Heart left ventricle (tissue), 16 donors: ENCODE data around the gene KNDC1. TPM values are rescaled to one million over a fixed set of nuclear protein-coding genes. Genes with fewer than 3 reads are reported as not detected.

Experiments used
- ATAC-seq, 4 donors: fragments of 200-7000 bp; cut with Tn5 transposase; one replicate each; pipeline ENCODE4 v1.9.1; 2020 to 2022; ENCODE audit warnings: moderate library complexity in 4 of 4, mild to moderate bottlenecking in 3 of 4, moderate number of reproducible peaks in 1 of 4
- DNase-seq, 5 donors: peaks; one replicate each; pipeline ENCODE4 v3.0.0-alpha.2; 2020
- H3K27ac ChIP-seq, 12 donors: fragments of 200-600 bp; sonication (generic) in 4 of 12; one replicate each; pipeline versions ENCODE4 v1.5.0 to v1.8.0; 2016 to 2022; ENCODE audit warnings: mild to moderate bottlenecking in 2 of 12
- H3K27me3 ChIP-seq, 9 donors: fragments of 200-600 bp; sonication (generic) in 2 of 9; one replicate each; pipeline versions ENCODE4 v1.5.1 to v1.8.0; 2016 to 2022; ENCODE audit warnings: mild to moderate bottlenecking in 3 of 9
- H3K36me3 ChIP-seq, 9 donors: fragments of 200-600 bp; sonication (generic) in 2 of 9; one replicate each; pipeline versions ENCODE4 v1.5.0 to v1.8.0; 2018 to 2022; ENCODE audit warnings: mild to moderate bottlenecking in 2 of 9
- H3K4me1 ChIP-seq, 12 donors: fragments of 200-600 bp; sonication (generic) in 4 of 12; one replicate each; pipeline versions ENCODE4 v1.5.0 to v1.8.0; 2016 to 2022; ENCODE audit warnings: mild to moderate bottlenecking in 3 of 12
- H3K4me3 ChIP-seq, 12 donors: fragments of 200-600 bp; sonication (generic) in 4 of 12; one replicate each; pipeline versions ENCODE4 v1.5.0 to v1.8.0; 2017 to 2022; ENCODE audit warnings: mild to moderate bottlenecking in 9 of 12, moderate library complexity in 4 of 12
- H3K9me3 ChIP-seq, 12 donors: fragments of 200-600 bp; sonication (generic) in 4 of 12; one replicate each; pipeline versions ENCODE4 v1.5.0 to v1.8.0; 2016 to 2022; ENCODE audit warnings: mild to moderate bottlenecking in 1 of 12
- POLR2A ChIP-seq, 2 donors: fragments of 450-650 bp; IDR thresholded peaks; one replicate each; pipeline ENCODE4 v1.6.1; 2017; ENCODE audit warnings: antibody characterized with exemption in 2 of 2, mild to moderate bottlenecking in 2 of 2, moderate library complexity in 2 of 2
- WGBS, 4 donors: extraction: QIAGEN DNeasy Blood & Tissue Kit in 2 of 4; methylation state at CpG; one replicate each; pipeline versions ENCODE4 v1.1.5 to v1.1.7; 2013 to 2018; 5-methylcytosine and 5-hydroxymethylcytosine counted together
- intact Hi-C, 10 donors: fragments of 100-400 bp; cut with DNase I; formaldehyde crosslinking; loops; one replicate each; pipeline versions ENCODE4 v1.11.1 to v1.14.2; 2022
- polyA plus RNA-seq, 2 donors: library from polyadenylated mRNA; stranded (reverse); fragments of 200-250 nt; gene quantifications; one replicate each; pipeline ENCODE4 v1.2.3, GENCODE V29; 2013
- total RNA-seq, 9 donors: library from RNA; depleted of rRNA in 2 of 9; stranded (reverse); fragments of >200 nt in 2 of 9; fragmentation: NEBNext Ultra II Directional in 3 of 9; extraction: Animal tissue kit (Norgen Biotek cat#: 25700) in 3 of 9; gene quantifications; one replicate each; pipeline versions ENCODE4 v1.1.0 to v1.2.4, GENCODE V29; 2016 to 2023
- TF ChIP-seq, protein P1 (sequence below), 12 donors: fragments of 200-600 bp; sonication (generic) in 4 of 12; IDR thresholded peaks; one replicate each; pipeline versions ENCODE4 v1.5.0 to v1.8.0; 2018 to 2022; ENCODE audit warnings: antibody characterized with exemption in 12 of 12, mild to moderate bottlenecking in 5 of 12
- donor health status: ischemic (EF 13 %, LVEDD 7.1; RV severe dilation, severe dysfunction).
- donor health status: healthy with polysubstance abuse.
- donor health status: DM: no; HTN: yes; CAD: no.
- donor health status: DM: no; HTN: no; CAD: no.
- donor health status: ischemic (EF 25% LVEDD 6.9; RV normal size, moderate dysfunction).
- donor health status: ischemic (EF 25% LVEDD 5.7; RV mildly dilated, moderate dysfunction).
- donor health status: healthy.
- donor health status: DM: yes; HTN: yes; CAD: no.
- donor health status: ischemic (EF 35%, LVEDD 5.7; RV mildly dilated, moderate dysfunction).
- donor health status: nonischemic (EF 11% LVEDD 7.7; RV severe dilation, severe dysfunction).
- donor health status: DM: yes; HTN: yes; CAD: no.
- donor health status: PGD.
- donor health status: ischemic (EF 29% LVEDD 5.4; RV normal size, mild dysfunction).
- donor health status: nonischemic (EF 23%, LVEDD 6.1; RV moderate dilation, normal function).

Gene KNDC1
- total and polyA plus RNA-seq, 11 donors = 0.04 to 2.9 (median 0.10) TPM; not detected in 3

DNA sequence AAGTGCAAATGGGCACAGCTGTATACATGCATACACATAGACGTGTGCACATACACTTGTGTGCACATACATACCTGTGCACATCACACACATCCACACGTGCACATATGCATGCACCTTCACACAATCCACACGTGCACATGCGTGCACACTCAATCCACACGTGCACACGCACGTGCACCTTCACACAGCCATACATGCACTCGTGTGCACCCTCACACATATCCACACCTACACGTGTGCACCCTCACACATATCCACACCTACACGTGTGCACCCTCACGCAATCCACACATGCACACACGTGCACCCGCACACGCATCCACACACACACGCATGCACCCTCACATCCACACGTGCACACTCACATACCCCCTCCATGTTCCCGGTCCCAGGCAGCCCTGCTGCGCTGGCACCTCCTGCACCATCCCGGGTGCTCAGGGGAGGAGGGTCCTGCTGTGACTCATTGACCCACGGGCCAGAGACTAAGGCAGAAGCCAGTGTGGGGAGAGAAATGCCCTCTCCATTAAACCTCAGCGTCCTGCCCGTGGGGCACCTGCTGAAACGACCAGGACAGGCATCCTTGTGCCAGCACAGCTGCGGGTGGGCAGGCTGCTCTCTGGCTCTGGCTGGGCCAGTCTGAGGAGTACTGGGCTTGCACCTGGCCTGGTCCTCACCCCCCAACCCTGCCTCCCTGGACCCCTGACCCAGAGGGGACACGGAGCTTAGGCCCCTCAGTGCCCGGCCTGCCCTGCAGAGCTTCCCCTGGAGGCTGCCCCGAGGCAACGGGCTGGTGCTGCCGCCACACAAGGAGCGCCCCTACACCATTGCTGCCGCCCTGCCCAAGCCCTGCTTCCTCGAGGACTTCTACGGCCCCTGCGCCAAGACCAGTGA lies 52.2 kb downstream of the KNDC1 start:
- ATAC-seq = no peak

DNA sequence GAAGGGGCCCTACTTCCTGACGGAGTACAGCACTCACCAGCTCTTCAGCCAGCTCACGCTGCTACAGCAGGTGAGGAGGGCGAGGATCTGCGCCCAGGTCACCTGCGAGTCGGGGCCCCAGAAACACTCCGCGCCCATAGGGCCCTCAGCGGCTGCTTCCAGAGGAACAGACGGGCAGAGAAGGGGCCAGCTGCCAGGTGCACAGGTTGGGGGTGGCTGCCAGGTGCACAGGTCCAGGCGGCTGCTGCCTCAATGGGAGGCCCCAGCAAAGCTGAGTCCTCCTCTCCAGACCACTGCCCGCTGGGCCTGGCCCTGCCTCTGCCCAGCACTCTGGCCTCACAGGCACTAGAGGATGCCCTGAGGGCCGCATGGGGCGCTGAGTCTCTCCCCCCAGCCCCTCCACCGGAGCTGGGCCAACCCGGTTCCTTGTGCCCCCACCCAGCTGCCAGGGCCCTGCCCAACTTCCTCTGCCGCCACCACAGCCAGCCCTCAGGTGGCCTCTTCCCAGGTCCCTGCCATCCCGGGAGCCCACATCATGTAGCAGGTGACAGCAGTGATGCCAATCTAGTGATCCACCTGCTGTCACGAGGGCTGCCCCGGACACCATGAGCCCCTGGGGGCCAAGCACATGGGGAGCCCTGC lies 53.0 kb downstream of the KNDC1 start:
- Histone ChIP-seq H3K4me3 (no peak overlapping the region), H3K4me1 (no peaks in the 10 kb centered on the region), H3K27ac (no peak overlapping the region), H3K36me3 (no peaks in the 10 kb centered on the region), H3K9me3 (peaks cover 0 to 4% (median 0%) of the 10 kb centered on the region in 12 donors), H3K27me3 (peaks cover 0 to 16% (median 0%) of the 10 kb centered on the region in 9 donors)
- ATAC-seq (no peak), DNase-seq (peak in 3 of 5 donors; percentile 9 to 51 (median 22))
- TF ChIP-seq POLR2A (IDR thresholded peaks at IDR 0.05) = no peak
- TF ChIP-seq, protein P1, sequence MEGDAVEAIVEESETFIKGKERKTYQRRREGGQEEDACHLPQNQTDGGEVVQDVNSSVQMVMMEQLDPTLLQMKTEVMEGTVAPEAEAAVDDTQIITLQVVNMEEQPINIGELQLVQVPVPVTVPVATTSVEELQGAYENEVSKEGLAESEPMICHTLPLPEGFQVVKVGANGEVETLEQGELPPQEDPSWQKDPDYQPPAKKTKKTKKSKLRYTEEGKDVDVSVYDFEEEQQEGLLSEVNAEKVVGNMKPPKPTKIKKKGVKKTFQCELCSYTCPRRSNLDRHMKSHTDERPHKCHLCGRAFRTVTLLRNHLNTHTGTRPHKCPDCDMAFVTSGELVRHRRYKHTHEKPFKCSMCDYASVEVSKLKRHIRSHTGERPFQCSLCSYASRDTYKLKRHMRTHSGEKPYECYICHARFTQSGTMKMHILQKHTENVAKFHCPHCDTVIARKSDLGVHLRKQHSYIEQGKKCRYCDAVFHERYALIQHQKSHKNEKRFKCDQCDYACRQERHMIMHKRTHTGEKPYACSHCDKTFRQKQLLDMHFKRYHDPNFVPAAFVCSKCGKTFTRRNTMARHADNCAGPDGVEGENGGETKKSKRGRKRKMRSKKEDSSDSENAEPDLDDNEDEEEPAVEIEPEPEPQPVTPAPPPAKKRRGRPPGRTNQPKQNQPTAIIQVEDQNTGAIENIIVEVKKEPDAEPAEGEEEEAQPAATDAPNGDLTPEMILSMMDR (IDR thresholded peaks at IDR 0.05) = no peak
- intact Hi-C loops = no loop called here
- WGBS, 4 donors = 86 to 90% (median 88%) methylated on average over 12 to 20 of the region's 20 CpGs

More for the DNA sequence above, 52.2 kb downstream of the KNDC1 start:
- peak in 3 of 5 donors; percentile 13 to 50 (median 18) for DNase-seq
- Histone ChIP-seq H3K27ac (no peak overlapping the region), H3K27me3 (peaks cover 0 to 16% (median 3%) of the 10 kb centered on the region in 9 donors), H3K9me3 (peaks cover 0 to 4% (median 0%) of the 10 kb centered on the region in 12 donors), H3K4me3 (no peak overlapping the region), H3K36me3 (no peaks in the 10 kb centered on the region), H3K4me1 (no peaks in the 10 kb centered on the region)
- WGBS, 4 donors = 87 to 92% (median 89%) methylated on average over 27 to 34 of the region's 34 CpGs
- intact Hi-C loops = no loop called here
- TF ChIP-seq, protein P1 (IDR thresholded peaks at IDR 0.05) = no peak
- TF ChIP-seq POLR2A (IDR thresholded peaks at IDR 0.05) = no peak

DNA sequence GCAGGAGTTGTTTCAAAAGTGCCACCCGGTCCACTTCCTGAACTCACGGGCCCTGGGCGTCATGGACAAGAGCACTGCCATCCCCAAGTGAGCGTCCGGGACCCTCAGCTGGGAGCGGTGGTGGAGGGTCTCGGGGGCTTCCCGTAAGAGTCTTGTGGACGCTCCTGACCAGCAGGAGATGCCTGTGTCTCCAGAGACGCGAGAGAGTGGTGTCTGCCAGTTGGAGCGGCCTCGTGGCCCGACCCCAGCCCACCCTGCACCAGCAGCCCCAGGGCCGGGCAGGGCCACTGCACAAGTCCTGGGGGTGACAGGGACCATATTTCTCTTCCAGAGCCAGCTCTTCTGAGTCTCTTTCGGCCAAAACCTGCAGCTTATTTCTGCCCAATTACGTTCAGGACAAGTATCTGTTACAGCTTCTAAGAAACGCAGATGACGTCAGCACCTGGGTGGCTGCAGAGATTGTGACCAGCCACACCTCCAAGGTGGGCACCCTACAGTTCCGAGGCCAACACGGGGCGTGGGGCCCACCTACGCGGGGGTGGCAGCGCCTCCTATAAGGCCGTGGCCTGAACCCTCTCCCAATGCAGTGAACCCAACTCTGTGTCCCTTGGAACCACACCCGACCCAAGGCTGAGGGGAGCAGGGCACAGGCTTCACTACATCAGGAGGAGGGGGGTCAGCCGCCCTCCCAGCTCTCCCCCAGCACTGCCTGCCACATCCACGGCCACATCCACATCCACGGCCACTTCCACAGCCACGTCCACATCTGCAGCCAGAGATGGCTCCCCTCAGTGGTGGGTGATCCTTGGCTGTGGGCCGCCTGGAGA lies 53.8 kb downstream of the KNDC1 start:
- intact Hi-C loops = no loop called here
- 78 to 83% (median 82%) methylated on average over 29 to 32 of the region's 32 CpGs for WGBS, 4 donors
- ATAC-seq (no peak), DNase-seq (peak in 3 of 5 donors; percentile 10 to 53 (median 16))
- Histone ChIP-seq H3K9me3 (peaks cover 0 to 4% (median 0%) of the 10 kb centered on the region in 12 donors), H3K27me3 (peaks cover 0 to 20% (median 4%) of the 10 kb centered on the region in 9 donors), H3K4me3 (no peak overlapping the region), H3K4me1 (no peaks in the 10 kb centered on the region), H3K27ac (no peak overlapping the region), H3K36me3 (no peaks in the 10 kb centered on the region)
- TF ChIP-seq, protein P1 (IDR thresholded peaks at IDR 0.05) = no peak
- TF ChIP-seq POLR2A (IDR thresholded peaks at IDR 0.05) = no peak
